ENCODE data around the gene AIPL1.

Gene AIPL1

DNA sequence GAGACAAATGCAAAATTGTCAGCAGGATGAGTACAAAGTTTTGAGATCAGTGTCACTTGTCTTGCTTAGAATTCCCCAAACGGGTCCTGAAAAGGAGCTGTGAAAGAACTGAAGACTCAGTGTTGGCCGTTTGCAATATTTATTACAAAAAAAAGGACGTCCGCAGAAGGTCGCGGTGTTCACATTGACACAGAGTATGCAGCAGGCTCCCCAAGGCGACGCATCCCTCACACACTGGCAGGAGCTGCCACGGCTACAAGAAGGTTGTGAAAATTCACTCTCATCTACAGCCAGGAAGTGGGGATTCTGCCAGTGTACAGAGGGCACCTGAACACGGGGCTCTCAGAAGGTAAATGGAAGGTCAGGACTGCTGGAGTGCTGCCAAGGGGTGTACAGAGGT is 26.2 kb downstream of the AIPL1 start:
- no peaks in the 10 kb centered on the region for H3K79me2 ChIP-seq (ENCODE audit: control insufficient read depth, low read length)
- H3K4me3 ChIP-seq (ENCODE audit: low read length): no peak overlapping the region
- TF ChIP-seq, protein P1, sequence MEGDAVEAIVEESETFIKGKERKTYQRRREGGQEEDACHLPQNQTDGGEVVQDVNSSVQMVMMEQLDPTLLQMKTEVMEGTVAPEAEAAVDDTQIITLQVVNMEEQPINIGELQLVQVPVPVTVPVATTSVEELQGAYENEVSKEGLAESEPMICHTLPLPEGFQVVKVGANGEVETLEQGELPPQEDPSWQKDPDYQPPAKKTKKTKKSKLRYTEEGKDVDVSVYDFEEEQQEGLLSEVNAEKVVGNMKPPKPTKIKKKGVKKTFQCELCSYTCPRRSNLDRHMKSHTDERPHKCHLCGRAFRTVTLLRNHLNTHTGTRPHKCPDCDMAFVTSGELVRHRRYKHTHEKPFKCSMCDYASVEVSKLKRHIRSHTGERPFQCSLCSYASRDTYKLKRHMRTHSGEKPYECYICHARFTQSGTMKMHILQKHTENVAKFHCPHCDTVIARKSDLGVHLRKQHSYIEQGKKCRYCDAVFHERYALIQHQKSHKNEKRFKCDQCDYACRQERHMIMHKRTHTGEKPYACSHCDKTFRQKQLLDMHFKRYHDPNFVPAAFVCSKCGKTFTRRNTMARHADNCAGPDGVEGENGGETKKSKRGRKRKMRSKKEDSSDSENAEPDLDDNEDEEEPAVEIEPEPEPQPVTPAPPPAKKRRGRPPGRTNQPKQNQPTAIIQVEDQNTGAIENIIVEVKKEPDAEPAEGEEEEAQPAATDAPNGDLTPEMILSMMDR (IDR thresholded peaks at IDR 0.05; ENCODE audit: low read depth, low read length, poor library complexity, severe bottlenecking): no peak
- no peak for TF ChIP-seq EZH2phosphoT487 (IDR thresholded peaks at IDR 0.05; ENCODE audit: borderline replicate concordance, low read length)
- no peaks in the 10 kb centered on the region for H3K36me3 ChIP-seq (ENCODE audit: control insufficient read depth, low read length)
- no peaks in the 10 kb centered on the region for H4K20me1 ChIP-seq (ENCODE audit: control insufficient read depth, insufficient read depth, low read depth, low read length)
- H3K27me3 ChIP-seq (ENCODE audit: control insufficient read depth, low read length): no peaks in the 10 kb centered on the region
- no peak overlapping the region for H3K27ac ChIP-seq (ENCODE audit: low read depth, low read length)
- no peaks in the 10 kb centered on the region for H3F3A ChIP-seq (ENCODE audit: control insufficient read depth, insufficient read depth)
- no peaks in the 10 kb centered on the region for H3K9me3 ChIP-seq (ENCODE audit: control insufficient read depth, insufficient read depth, low read length)
- H3K9me2 ChIP-seq (replicated peaks; ENCODE audit: control insufficient read depth, low read length): no peaks in the 10 kb centered on the region
- H3K4me1 ChIP-seq (ENCODE audit: control insufficient read depth, low read length): no peaks in the 10 kb centered on the region
- no peak overlapping the region for H3K4me2 ChIP-seq (ENCODE audit: low read length)

DNA sequence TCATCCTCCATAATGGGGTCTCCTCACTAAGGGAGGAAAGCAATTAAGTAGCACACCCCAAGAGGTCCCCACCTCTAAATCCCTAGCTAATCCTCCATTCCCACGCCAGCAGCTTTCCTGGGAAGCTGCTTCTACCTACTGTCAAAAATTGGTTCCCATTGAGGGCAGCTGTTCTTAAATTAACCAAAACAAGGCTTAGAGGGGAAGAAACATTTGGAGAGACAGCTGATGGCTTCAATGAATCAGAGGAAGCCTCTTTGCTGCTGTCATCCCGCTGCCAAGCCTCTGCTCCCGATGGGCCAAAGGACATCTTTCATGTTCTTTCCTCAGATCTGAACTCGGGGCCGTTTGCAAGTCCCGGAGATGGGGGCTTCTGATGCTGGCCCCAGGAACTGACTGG is 26.6 kb downstream of the AIPL1 start:
- H4K20me1 ChIP-seq (ENCODE audit: control insufficient read depth, insufficient read depth, low read depth, low read length): no peaks in the 10 kb centered on the region
- H3K9me2 ChIP-seq (replicated peaks; ENCODE audit: control insufficient read depth, low read length): no peaks in the 10 kb centered on the region
- H3K4me2 ChIP-seq (ENCODE audit: low read length): no peak overlapping the region
- no peaks in the 10 kb centered on the region for H3K27me3 ChIP-seq (ENCODE audit: control insufficient read depth, low read length)
- H3K9me3 ChIP-seq (ENCODE audit: control insufficient read depth, insufficient read depth, low read length): no peaks in the 10 kb centered on the region
- TF ChIP-seq, protein P1 (IDR thresholded peaks at IDR 0.05; ENCODE audit: low read depth, low read length, poor library complexity, severe bottlenecking): no peak
- TF ChIP-seq EZH2phosphoT487 (IDR thresholded peaks at IDR 0.05; ENCODE audit: borderline replicate concordance, low read length): no peak
- no peak overlapping the region for H3K27ac ChIP-seq (ENCODE audit: low read depth, low read length)
- H3K36me3 ChIP-seq (ENCODE audit: control insufficient read depth, low read length): no peaks in the 10 kb centered on the region
- H3F3A ChIP-seq (ENCODE audit: control insufficient read depth, insufficient read depth): no peaks in the 10 kb centered on the region
- no peaks in the 10 kb centered on the region for H3K4me1 ChIP-seq (ENCODE audit: control insufficient read depth, low read length)
- no peaks in the 10 kb centered on the region for H3K79me2 ChIP-seq (ENCODE audit: control insufficient read depth, low read length)
- no peak overlapping the region for H3K4me3 ChIP-seq (ENCODE audit: low read length)

DNA sequence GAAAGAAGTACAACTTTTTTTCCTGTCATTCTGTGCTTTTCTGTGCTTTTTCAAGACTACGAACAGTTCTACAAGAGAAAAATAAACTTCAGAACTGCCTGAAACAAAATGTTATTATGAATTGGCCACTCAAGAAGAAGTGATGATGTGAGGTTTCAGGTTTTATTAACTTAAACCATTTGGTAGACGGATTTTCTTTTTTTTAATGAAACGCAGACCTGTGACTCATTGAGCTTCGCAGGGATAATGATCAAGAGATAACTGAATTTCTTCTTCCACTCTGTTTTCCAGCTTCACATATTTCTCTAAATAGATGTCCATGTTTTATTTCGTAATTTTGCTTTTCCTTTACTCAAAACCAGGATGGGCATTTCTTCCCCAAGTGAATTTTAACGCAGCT is 32.7 kb downstream of the AIPL1 start:
- no peaks in the 10 kb centered on the region for H3K9me2 ChIP-seq (replicated peaks; ENCODE audit: control insufficient read depth, low read length)
- TF ChIP-seq, protein P1 (IDR thresholded peaks at IDR 0.05; ENCODE audit: low read depth, low read length, poor library complexity, severe bottlenecking): no peak
- TF ChIP-seq EZH2phosphoT487 (IDR thresholded peaks at IDR 0.05; ENCODE audit: borderline replicate concordance, low read length): no peak
- H4K20me1 ChIP-seq (ENCODE audit: control insufficient read depth, insufficient read depth, low read depth, low read length): no peaks in the 10 kb centered on the region
- no peak overlapping the region for H3K4me3 ChIP-seq (ENCODE audit: low read length)
- H3F3A ChIP-seq (ENCODE audit: control insufficient read depth, insufficient read depth): no peaks in the 10 kb centered on the region
- H3K4me1 ChIP-seq (ENCODE audit: control insufficient read depth, low read length): no peaks in the 10 kb centered on the region
- no peaks in the 10 kb centered on the region for H3K79me2 ChIP-seq (ENCODE audit: control insufficient read depth, low read length)
- no peaks in the 10 kb centered on the region for H3K36me3 ChIP-seq (ENCODE audit: control insufficient read depth, low read length)
- H3K27me3 ChIP-seq (ENCODE audit: control insufficient read depth, low read length): no peaks in the 10 kb centered on the region
- no peaks in the 10 kb centered on the region for H3K9me3 ChIP-seq (ENCODE audit: control insufficient read depth, insufficient read depth, low read length)
- no peak overlapping the region for H3K4me2 ChIP-seq (ENCODE audit: low read length)
- no peak overlapping the region for H3K27ac ChIP-seq (ENCODE audit: low read depth, low read length)

DNA sequence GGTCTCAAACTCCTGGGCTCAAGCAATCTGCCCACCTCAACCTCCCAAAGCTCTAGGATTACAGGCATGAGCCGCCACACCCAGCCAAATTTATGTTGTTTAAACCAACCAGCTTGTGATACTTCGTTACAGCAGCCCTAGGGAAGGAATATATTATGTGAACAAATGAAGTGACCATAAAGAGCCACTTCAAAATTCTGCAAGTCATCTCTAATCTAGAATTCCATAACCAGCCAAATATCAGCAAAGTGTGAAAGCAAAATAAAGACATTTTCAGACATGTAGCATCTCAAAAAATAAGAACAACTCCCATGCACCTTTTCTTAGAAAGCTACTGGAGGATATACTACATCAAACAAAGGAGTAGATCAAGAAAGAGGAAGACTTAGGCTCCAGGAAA is 36.0 kb downstream of the AIPL1 start:
- Histone ChIP-seq H3K36me3 (ENCODE audit: control insufficient read depth, low read length) (no peaks in the 10 kb centered on the region), H4K20me1 (ENCODE audit: control insufficient read depth, insufficient read depth, low read depth, low read length) (no peaks in the 10 kb centered on the region), H3K9me2 (replicated peaks; ENCODE audit: control insufficient read depth, low read length) (no peaks in the 10 kb centered on the region), H3K9me3 (ENCODE audit: control insufficient read depth, insufficient read depth, low read length) (no peaks in the 10 kb centered on the region), H3K4me3 (ENCODE audit: low read length) (no peak overlapping the region), H3K27ac (ENCODE audit: low read depth, low read length) (no peak overlapping the region), H3K79me2 (ENCODE audit: control insufficient read depth, low read length) (no peaks in the 10 kb centered on the region), H3K27me3 (ENCODE audit: control insufficient read depth, low read length) (no peaks in the 10 kb centered on the region), H3K4me1 (ENCODE audit: control insufficient read depth, low read length) (no peaks in the 10 kb centered on the region), H3K4me2 (ENCODE audit: low read length) (no peak overlapping the region), H3F3A (ENCODE audit: control insufficient read depth, insufficient read depth) (no peaks in the 10 kb centered on the region)
- TF ChIP-seq EZH2phosphoT487 (IDR thresholded peaks at IDR 0.05; ENCODE audit: borderline replicate concordance, low read length): no peak
- TF ChIP-seq, protein P1 (IDR thresholded peaks at IDR 0.05; ENCODE audit: low read depth, low read length, poor library complexity, severe bottlenecking): no peak

All from DOHH2 (cell line).